SK-N-SH (cell line): ENCODE results near the gene ANKH. TPM values are rescaled to one million over a fixed set of nuclear protein-coding genes. Genes with fewer than 3 reads are reported as not detected.

Experiments
- CTCF ChIA-PET: fragments of 300-600, 350-600 bp; formaldehyde crosslinking; extraction: SDS; loops from one replicate; lab custom pipeline; 2021; lab: Yijun Ruan, JAX
- POLR2A ChIA-PET: fragments of 350-600 bp; sonication (Branson Sonifier 250); formaldehyde crosslinking; extraction: SDS; loops from one replicate; lab custom pipeline; 2020; ENCODE audit warnings: antibody characterized with exemption, inconsistent platforms; lab: Yijun Ruan, JAX
- DNase-seq: peaks from one replicate; pipeline ENCODE4 v3.0.0; 2012
- H2AFZ ChIP-seq: fragments of 200-600 bp; sonication (generic); 2 replicates; pipeline ENCODE4 v1.8.1; 2016; ENCODE audit warnings: antibody characterized with exemption, mild to moderate bottlenecking, low read depth
- H3F3A ChIP-seq: fragments of 200-600 bp; sonication (generic); replicated peaks from 2 replicates; pipeline ENCODE3; 2016; ENCODE audit warnings: antibody characterized with exemption, mild to moderate bottlenecking; ENCODE audit not compliant: insufficient read depth
- H3K27ac ChIP-seq, 2 experiments: fragments of 200-500 bp in 1 of 2; fragments of 200-600 bp in 1 of 2; sonication (Bioruptor generic) in 1 of 2; sonication (generic), shearing (Covaris generic) in 1 of 2; 2 replicates each; pipeline versions ENCODE4 v1.5.1 to v1.6.1; 2014 to 2016; ENCODE audit warnings: low read depth in 2 of 2, inconsistent platforms in 1 of 2, low read length in 1 of 2, mild to moderate bottlenecking in 1 of 2, mixed read lengths in 1 of 2
- H3K27me3 ChIP-seq: fragments of 200-600 bp; sonication (generic), shearing (Covaris generic); 2 replicates; pipeline ENCODE4 v1.6.1; 2016; ENCODE audit warnings: mixed run types; ENCODE audit not compliant: insufficient read depth
- H3K36me3 ChIP-seq, 2 experiments: fragments of 200-500 bp in 1 of 2; fragments of 200-600 bp in 1 of 2; sonication (Bioruptor generic) in 1 of 2; sonication (generic) in 1 of 2; replicated peaks in 1 of 2; 2 replicates each; pipeline versions ENCODE3 to v1.5.1; 2014 to 2016; ENCODE audit warnings: low read length in 1 of 2, mild to moderate bottlenecking in 1 of 2; ENCODE audit not compliant: insufficient read depth in 2 of 2, control insufficient read depth in 1 of 2
- H3K4me1 ChIP-seq, 2 experiments: fragments of 200-500 bp in 1 of 2; fragments of 200-600 bp in 1 of 2; sonication (Bioruptor generic) in 1 of 2; sonication (generic), shearing (Covaris generic) in 1 of 2; 2 replicates each; pipeline versions ENCODE4 v1.5.1 to v1.6.1; 2014 to 2016; ENCODE audit warnings: low read depth in 1 of 2, low read length in 1 of 2, mixed run types in 1 of 2; ENCODE audit not compliant: insufficient read depth in 2 of 2, control insufficient read depth in 1 of 2
- H3K4me2 ChIP-seq: fragments of 200-600 bp; sonication (generic), shearing (Covaris generic); 2 replicates; pipeline ENCODE4 v1.6.1; 2017; ENCODE audit warnings: mixed run types
- H3K4me3 ChIP-seq, 2 experiments: fragments of 200-500 bp in 1 of 2; fragments of 200-600 bp in 1 of 2; sonication (Bioruptor generic) in 1 of 2; sonication (generic), shearing (Covaris generic) in 1 of 2; 2 replicates each; pipeline versions ENCODE4 v1.5.1 to v1.8.1; 2014 to 2016; ENCODE audit warnings: low read depth in 2 of 2, inconsistent platforms in 1 of 2, low read length in 1 of 2, mild to moderate bottlenecking in 1 of 2, mixed read lengths in 1 of 2, moderate library complexity in 1 of 2
- H3K79me2 ChIP-seq: fragments of 200-600 bp; sonication (generic); 2 replicates; pipeline ENCODE4 v1.8.1; 2017; ENCODE audit warnings: mild to moderate bottlenecking; ENCODE audit not compliant: insufficient read depth
- H3K9ac ChIP-seq: fragments of 200-600 bp; sonication (generic); 2 replicates; pipeline ENCODE4 v1.6.1; 2017; ENCODE audit warnings: mixed run types
- H3K9me2 ChIP-seq: fragments of 200-600 bp; sonication (generic); 2 replicates; pipeline ENCODE4 v1.6.1; 2017; ENCODE audit warnings: mixed run types
- H3K9me3 ChIP-seq: fragments of 200-600 bp; sonication (generic); 2 replicates; pipeline ENCODE4 v1.6.1; 2017; ENCODE audit warnings: mixed run types, mild to moderate bottlenecking, moderate library complexity
- H4K20me1 ChIP-seq: fragments of 200-600 bp; sonication (generic); 2 replicates; pipeline ENCODE4 v1.6.1; 2017; ENCODE audit warnings: mild to moderate bottlenecking, mixed run types; ENCODE audit not compliant: insufficient read depth
- EZH2phosphoT487 ChIP-seq: fragments of 200-600 bp; sonication (generic); IDR thresholded peaks from 2 replicates; pipeline ENCODE4 v1.6.1; 2017; ENCODE audit warnings: low read depth, mixed run types, mild to moderate bottlenecking, antibody characterized with exemption, moderate library complexity, borderline replicate concordance
- FOXM1 ChIP-seq: IDR thresholded peaks from 2 replicates; pipeline ENCODE4 v1.4.0; 2012; ENCODE audit warnings: low read depth, mild to moderate bottlenecking
- NRF1 ChIP-seq: IDR thresholded peaks from 2 replicates; pipeline ENCODE4 v1.6.1; 2012; ENCODE audit warnings: low read depth, mild to moderate bottlenecking, low read length
- PBX3 ChIP-seq: IDR thresholded peaks from 2 replicates; pipeline ENCODE4; 2012
- RAD21 ChIP-seq: IDR thresholded peaks from 2 replicates; pipeline ENCODE4 v1.6.1; 2012; ENCODE audit warnings: mild to moderate bottlenecking, low read length
- SMC3 ChIP-seq: IDR thresholded peaks from 2 replicates; pipeline ENCODE4 v1.6.1; 2012; ENCODE audit warnings: low read depth, low read length, improper control_type of control experiment
- TEAD4 ChIP-seq: IDR thresholded peaks from 2 replicates; pipeline ENCODE4 v1.4.0; 2012; ENCODE audit warnings: mild to moderate bottlenecking, borderline replicate concordance; ENCODE audit not compliant: insufficient read depth
- YY1 ChIP-seq: IDR thresholded peaks from 2 replicates; pipeline ENCODE4 v1.4.0; 2012; ENCODE audit warnings: low read depth, mild to moderate bottlenecking
- WGBS: methylation state at CpG from one replicate; pipeline ENCODE4 v1.1.6; 2017; ENCODE audit warnings: low lambda C conversion rate; 5-methylcytosine and 5-hydroxymethylcytosine counted together
- polyA plus RNA-seq, 3 experiments: library from polyadenylated mRNA; depleted of rRNA; stranded (reverse); fragments of >200 nt; gene quantifications; 2 replicates each; pipeline ENCODE4 v1.2.3, GENCODE V29; 2012
- TF ChIP-seq, protein P1 (sequence below): fragments of 150-350 bp; IDR thresholded peaks from 2 replicates; pipeline ENCODE4 v1.6.1; 2016; ENCODE audit warnings: mild to moderate bottlenecking, low read depth, low read length
- TF ChIP-seq, protein P2 (sequence below): IDR thresholded peaks from 2 replicates; pipeline ENCODE4 v1.4.0; 2012; ENCODE audit warnings: low read depth, borderline replicate concordance

Gene ANKH
- polyA plus RNA-seq, 1 of the 3 experiments (the other 2 are of a cell fraction): 22.0 TPM

DNA sequence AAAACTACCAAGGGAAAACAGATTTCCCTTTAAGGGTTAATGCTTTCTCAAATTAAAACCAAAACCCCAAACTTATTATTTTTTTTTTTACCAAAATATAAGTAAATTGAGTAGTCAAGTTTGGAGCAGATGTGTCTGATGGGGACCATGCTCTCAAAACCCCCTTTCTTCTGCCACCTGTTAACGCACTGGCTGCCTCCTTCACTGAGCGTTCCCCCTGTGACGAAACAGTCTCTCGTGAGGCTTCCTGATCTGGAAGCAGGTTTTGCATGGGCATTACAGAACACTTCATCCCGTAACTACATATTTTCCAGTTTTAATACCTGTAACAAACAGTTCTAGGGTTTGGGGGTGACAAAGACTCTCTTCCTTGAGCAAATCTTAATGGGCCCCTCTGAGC, 59.4 kb downstream of the ANKH start:
- peaks cover 0 to 6% of the 10 kb centered on the region in 2 experiments for H3K36me3 ChIP-seq
- WGBS: over 99% methylated on average over 5 of the region's 5 CpGs
- peaks cover 13% of the 10 kb centered on the region for H3K79me2 ChIP-seq
- ChIA-PET POLR2A (no interaction called here), CTCF (no interaction called here)
- H3K9ac ChIP-seq: no peak overlapping the region
- no peaks in the 10 kb centered on the region for H3K9me3 ChIP-seq
- H2AFZ ChIP-seq: no peak overlapping the region
- H3K27ac ChIP-seq: no peak overlapping the region
- no peaks in the 10 kb centered on the region for H4K20me1 ChIP-seq
- no peak overlapping the region for H3K4me2 ChIP-seq
- H3K9me2 ChIP-seq: no peaks in the 10 kb centered on the region
- H3K4me1 ChIP-seq: peaks cover 0 to 36% of the 10 kb centered on the region in 2 experiments; a peak in 2 of 4 replicates
- no peaks in the 10 kb centered on the region for H3K27me3 ChIP-seq
- peaks cover 33% of the 10 kb centered on the region for H3F3A ChIP-seq
- TF ChIP-seq TEAD4: no peak
- no peak overlapping the region for H3K4me3 ChIP-seq
- no peak for DNase-seq

DNA sequence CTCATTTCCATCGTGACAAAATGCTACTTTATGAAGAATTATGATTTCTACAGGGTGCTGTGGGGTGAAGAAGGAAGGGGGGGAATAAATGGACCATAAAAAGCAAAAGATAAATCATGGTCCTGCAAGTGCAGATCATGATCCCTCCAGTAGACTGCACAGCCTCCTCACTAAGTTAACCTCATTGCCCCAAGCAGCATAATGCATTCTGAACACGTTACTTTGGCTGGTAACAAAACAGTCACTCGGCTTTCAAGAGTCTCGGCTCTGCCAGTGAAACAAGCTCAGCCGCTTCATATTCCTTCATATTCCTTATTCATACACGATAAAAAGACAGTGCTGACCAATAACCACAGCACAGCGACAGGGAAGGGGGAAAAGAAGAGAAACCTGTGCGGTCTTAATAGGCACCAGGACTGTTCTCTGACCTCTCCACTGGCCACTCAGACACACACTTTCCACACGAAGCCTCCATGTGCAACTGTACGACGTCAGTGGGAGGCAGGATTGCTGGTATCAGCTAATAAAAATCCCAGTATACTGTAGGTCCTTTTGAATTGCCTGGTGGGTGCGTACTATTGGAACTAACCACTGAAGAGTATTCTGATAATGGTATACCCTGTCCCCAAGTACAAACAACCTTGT, 60.5 kb downstream of the ANKH start:
- Histone ChIP-seq H3K4me2 (peak overlapping the region; percentile 67; the same call in 1 of the 2 replicates), H3K4me1 (peaks cover 0 to 25% of the 10 kb centered on the region in 2 experiments; a peak in 3 of 4 replicates), H3K36me3 (peaks cover 0 to 6% of the 10 kb centered on the region in 2 experiments), H2AFZ (no peak overlapping the region), H3K27ac (peak overlapping the region in 1 of 2 experiments; percentile 96; a peak in 2 of 4 replicates), H3K9me2 (no peaks in the 10 kb centered on the region), H3K79me2 (peaks cover 16% of the 10 kb centered on the region), H3K9ac (peak overlapping the region; percentile 70; the same call in 1 of the 2 replicates), H3K27me3 (no peaks in the 10 kb centered on the region), H3K4me3 (no peak overlapping the region), H4K20me1 (no peaks in the 10 kb centered on the region), H3K9me3 (no peaks in the 10 kb centered on the region), H3F3A (peaks cover 24% of the 10 kb centered on the region)
- no peak for TF ChIP-seq YY1
- no peak for TF ChIP-seq RAD21
- TF ChIP-seq SMC3: no peak
- TF ChIP-seq, protein P1, sequence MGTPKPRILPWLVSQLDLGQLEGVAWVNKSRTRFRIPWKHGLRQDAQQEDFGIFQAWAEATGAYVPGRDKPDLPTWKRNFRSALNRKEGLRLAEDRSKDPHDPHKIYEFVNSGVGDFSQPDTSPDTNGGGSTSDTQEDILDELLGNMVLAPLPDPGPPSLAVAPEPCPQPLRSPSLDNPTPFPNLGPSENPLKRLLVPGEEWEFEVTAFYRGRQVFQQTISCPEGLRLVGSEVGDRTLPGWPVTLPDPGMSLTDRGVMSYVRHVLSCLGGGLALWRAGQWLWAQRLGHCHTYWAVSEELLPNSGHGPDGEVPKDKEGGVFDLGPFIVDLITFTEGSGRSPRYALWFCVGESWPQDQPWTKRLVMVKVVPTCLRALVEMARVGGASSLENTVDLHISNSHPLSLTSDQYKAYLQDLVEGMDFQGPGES: no peak
- TF ChIP-seq EZH2phosphoT487: no peak
- no peak for TF ChIP-seq NRF1
- TF ChIP-seq FOXM1: no peak
- no peak for DNase-seq
- ChIA-PET POLR2A (no interaction called here), CTCF (no interaction called here)
- WGBS: 91% methylated on average over 12 of the region's 12 CpGs

DNA sequence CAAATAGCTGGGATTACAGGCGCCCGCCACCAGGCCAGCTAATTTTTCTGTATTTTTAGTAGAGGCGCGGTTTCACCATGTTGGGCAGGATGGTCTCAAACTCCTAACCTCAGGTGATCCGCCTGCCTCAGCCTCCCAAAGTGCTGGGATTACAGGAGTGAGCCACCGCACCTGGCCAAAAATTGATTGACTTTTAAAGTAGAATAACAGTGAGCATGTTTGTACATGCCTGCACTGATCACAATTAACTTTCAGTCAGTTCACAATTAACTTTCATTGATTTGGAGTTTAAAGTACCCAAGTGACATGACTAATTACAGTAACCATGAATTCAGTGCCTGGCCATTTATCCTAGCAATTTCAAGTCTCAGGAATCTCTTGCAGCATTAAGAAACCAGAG, 61.3 kb downstream of the ANKH start:
- H3K27ac ChIP-seq: peak overlapping the region in 1 of 2 experiments; percentile 96; a peak in 2 of 4 replicates
- H3K9me3 ChIP-seq: no peaks in the 10 kb centered on the region
- no peak for DNase-seq
- no peaks in the 10 kb centered on the region for H3K27me3 ChIP-seq
- ChIA-PET POLR2A (no interaction called here), CTCF (no interaction called here)
- peaks cover 0 to 22% of the 10 kb centered on the region in 2 experiments; a peak in 3 of 4 replicates for H3K4me1 ChIP-seq
- TF ChIP-seq, protein P2, sequence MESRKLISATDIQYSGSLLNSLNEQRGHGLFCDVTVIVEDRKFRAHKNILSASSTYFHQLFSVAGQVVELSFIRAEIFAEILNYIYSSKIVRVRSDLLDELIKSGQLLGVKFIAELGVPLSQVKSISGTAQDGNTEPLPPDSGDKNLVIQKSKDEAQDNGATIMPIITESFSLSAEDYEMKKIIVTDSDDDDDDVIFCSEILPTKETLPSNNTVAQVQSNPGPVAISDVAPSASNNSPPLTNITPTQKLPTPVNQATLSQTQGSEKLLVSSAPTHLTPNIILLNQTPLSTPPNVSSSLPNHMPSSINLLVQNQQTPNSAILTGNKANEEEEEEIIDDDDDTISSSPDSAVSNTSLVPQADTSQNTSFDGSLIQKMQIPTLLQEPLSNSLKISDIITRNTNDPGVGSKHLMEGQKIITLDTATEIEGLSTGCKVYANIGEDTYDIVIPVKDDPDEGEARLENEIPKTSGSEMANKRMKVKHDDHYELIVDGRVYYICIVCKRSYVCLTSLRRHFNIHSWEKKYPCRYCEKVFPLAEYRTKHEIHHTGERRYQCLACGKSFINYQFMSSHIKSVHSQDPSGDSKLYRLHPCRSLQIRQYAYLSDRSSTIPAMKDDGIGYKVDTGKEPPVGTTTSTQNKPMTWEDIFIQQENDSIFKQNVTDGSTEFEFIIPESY: no peak
- TF ChIP-seq PBX3: peak; percentile 25; the same call in 1 of the 2 replicates
- no peaks in the 10 kb centered on the region for H3K9me2 ChIP-seq
- peaks cover 24% of the 10 kb centered on the region for H3F3A ChIP-seq
- WGBS: 88% methylated on average over 6 of the region's 6 CpGs
- peak overlapping the region; percentile 64; the same call in 1 of the 2 replicates for H2AFZ ChIP-seq
- peak overlapping the region; percentile 70; the same call in 1 of the 2 replicates for H3K9ac ChIP-seq
- no peaks in the 10 kb centered on the region for H4K20me1 ChIP-seq
- H3K36me3 ChIP-seq: peaks cover 0 to 6% of the 10 kb centered on the region in 2 experiments
- H3K79me2 ChIP-seq: peaks cover 21% of the 10 kb centered on the region
- H3K4me2 ChIP-seq: peak overlapping the region; percentile 67
- peak overlapping the region in 1 of 2 experiments; percentile 52; a peak in 2 of 4 replicates for H3K4me3 ChIP-seq
